ENCODE data around the gene SNRPB. TPM values are rescaled to one million over a fixed set of nuclear protein-coding genes. Genes with fewer than 3 reads are reported as not detected.

The SNRPB gene
- total RNA-seq, 1 experiment from 2014 or later = 462 TPM

GRCh38 chr20:2475850-2476741 lies 5.5 kb upstream of the SNRPB start:
- Histone ChIP-seq H4K91ac (ENCODE audit: insufficient read length, low read depth, low read length) (no peak overlapping the region), H2BK12ac (ENCODE audit: insufficient read length, low read depth, low read length) (no peak overlapping the region), H2BK15ac (ENCODE audit: low read depth, low read length) (no peak overlapping the region), H3K9me3 (ENCODE audit: control insufficient read depth, low read depth, low read length) (no peaks in the 10 kb centered on the region), H3K23ac (ENCODE audit: insufficient read length, low read depth, low read length) (no peak overlapping the region), H3T11ph (ENCODE audit: low read length) (no peak overlapping the region), H3K9ac (ENCODE audit: extremely low read depth, insufficient read length, low read length) (no peak overlapping the region), H4K20me1 (ENCODE audit: control insufficient read depth, insufficient read depth, insufficient read length) (no peaks in the 10 kb centered on the region), H3K18ac (ENCODE audit: insufficient read length, low read depth, low read length) (no peak overlapping the region), H2AK5ac (ENCODE audit: insufficient read length, low read length) (no peak overlapping the region), H2BK20ac (ENCODE audit: low read depth, low read length, poor library complexity, severe bottlenecking) (no peak overlapping the region), H2BK5ac (ENCODE audit: insufficient read length, low read length) (no peak overlapping the region), H3K79me2 (ENCODE audit: insufficient read depth, low read length) (no peaks in the 10 kb centered on the region), H2AFZ (ENCODE audit: low read length) (no peak overlapping the region), H3K4me1 (ENCODE audit: insufficient read depth, low read length) (no peaks in the 10 kb centered on the region; the same call in 1 of the 2 replicates), H3K56ac (ENCODE audit: insufficient read length, low read depth, low read length) (no peak overlapping the region), H3K4me2 (ENCODE audit: insufficient read depth, insufficient read length, low read length) (no peak overlapping the region), H3K23me2 (ENCODE audit: insufficient read length, low read depth, low read length, poor library complexity, severe bottlenecking) (peaks cover under 1% of the 10 kb centered on the region), H3K79me1 (ENCODE audit: insufficient read depth, low read depth, low read length, poor library complexity, severe bottlenecking) (no peaks in the 10 kb centered on the region), H3K4ac (ENCODE audit: low read depth, low read length) (no peak overlapping the region), H3K27ac (ENCODE audit: insufficient read length, low read depth, low read length) (no peak overlapping the region), H4K8ac (replicated peaks; ENCODE audit: insufficient read length, low read depth, low read length) (no peak overlapping the region), H2BK120ac (ENCODE audit: low read depth, low read length, poor library complexity, severe bottlenecking) (no peak overlapping the region), H3K27me3 (ENCODE audit: insufficient read depth, low read length) (no peaks in the 10 kb centered on the region), H4K5ac (ENCODE audit: insufficient read length, low read depth, low read length) (no peak overlapping the region), H3K14ac (ENCODE audit: insufficient read depth, low read length) (no peak overlapping the region)
- Mint-ChIP-seq H3K36me3 (ENCODE audit: insufficient read depth in 1 of 3, low read depth in 3 of 3) (no peaks in the 10 kb centered on the region; a peak in 1 of 7 replicates), H3K27ac (no peak overlapping the region), H3K9me3 (no peaks in the 10 kb centered on the region), H3K27me3 (ENCODE audit: low read depth) (peaks cover 10% of the 10 kb centered on the region), H3K4me3 (no peak overlapping the region), H3K4me1 (peaks cover 7 to 8% of the 10 kb centered on the region in 2 experiments)
- no CpG with 5 or more reads among the region's 9 CpGs for WGBS (ENCODE audit: extremely low coverage, insufficient read length, low lambda C conversion rate)
- TF ChIP-seq, protein P1, sequence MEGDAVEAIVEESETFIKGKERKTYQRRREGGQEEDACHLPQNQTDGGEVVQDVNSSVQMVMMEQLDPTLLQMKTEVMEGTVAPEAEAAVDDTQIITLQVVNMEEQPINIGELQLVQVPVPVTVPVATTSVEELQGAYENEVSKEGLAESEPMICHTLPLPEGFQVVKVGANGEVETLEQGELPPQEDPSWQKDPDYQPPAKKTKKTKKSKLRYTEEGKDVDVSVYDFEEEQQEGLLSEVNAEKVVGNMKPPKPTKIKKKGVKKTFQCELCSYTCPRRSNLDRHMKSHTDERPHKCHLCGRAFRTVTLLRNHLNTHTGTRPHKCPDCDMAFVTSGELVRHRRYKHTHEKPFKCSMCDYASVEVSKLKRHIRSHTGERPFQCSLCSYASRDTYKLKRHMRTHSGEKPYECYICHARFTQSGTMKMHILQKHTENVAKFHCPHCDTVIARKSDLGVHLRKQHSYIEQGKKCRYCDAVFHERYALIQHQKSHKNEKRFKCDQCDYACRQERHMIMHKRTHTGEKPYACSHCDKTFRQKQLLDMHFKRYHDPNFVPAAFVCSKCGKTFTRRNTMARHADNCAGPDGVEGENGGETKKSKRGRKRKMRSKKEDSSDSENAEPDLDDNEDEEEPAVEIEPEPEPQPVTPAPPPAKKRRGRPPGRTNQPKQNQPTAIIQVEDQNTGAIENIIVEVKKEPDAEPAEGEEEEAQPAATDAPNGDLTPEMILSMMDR (conservative IDR thresholded peaks at IDR 0.05) = no peak
- no peak for DNase-seq
